IPS-NIHi7 (cell line): ENCODE measurements around the gene SKA3.
"Not testable (repeated sequence)": the region's sequence is repeated elsewhere in the genome, so short reads cannot be mapped to it uniquely, and the experiment has no call there.

Experiments
- DNase-seq: peaks from one replicate; pipeline ENCODE4 v3.0.0; 2012; ENCODE audit warnings: mixed read lengths; ENCODE audit errors: extremely low spot score

Gene SKA3

DNA sequence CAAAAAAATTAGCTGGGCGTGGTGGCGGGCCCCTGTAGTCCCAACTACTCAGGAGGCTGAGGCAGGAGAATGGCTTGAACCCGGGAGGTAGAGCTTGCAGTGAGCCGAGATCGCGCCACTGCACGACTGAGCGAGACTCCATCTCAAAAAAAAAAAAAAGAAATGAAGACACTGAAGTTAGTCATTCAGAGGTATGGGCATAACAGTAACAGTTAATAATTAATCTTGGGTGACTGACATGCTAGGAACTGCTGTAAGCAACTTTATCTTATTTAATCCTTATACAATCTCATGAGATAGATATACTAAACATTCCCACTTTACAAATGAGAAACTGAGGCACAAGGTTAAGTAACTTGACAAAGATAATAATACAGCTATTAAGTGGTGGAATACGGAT lies 4.9 kb downstream of the SKA3 start:
- DNase-seq, result no peak

GRCh38 chr13:21165606-21166005 lies 10.7 kb downstream of the SKA3 start:
- not testable (repeated sequence) for DNase-seq

- no peak for DNase-seq
Observed at GRCh38 chr13:21164631-21165030, 11.7 kb downstream of the SKA3 start.

- peak; percentile 23 for DNase-seq
Observed at GRCh38 chr13:21152251-21152899, 24.0 kb downstream of the SKA3 start.

DNA sequence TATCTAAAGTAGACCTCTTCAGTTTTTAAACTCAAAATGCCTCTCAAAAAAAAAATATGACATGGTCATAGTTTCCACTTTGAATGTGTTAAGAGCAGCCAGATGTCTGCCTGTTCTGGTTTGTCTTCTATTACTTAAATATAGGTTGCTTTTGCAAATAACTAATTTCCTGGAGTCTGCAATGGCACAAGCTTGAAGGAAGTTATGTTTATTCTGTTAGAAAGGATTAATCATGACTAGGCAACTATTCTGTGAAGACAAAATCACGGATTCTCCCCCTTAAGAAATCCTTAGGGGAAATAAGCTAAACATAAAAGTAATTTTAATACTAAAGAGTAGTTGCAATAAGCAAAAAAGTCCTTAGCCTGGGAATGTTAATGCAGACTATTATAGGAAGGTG lies 26.3 kb downstream of the SKA3 start:
- DNase-seq, result no peak

- DNase-seq, result no peak
Observed at GRCh38 chr13:21149568-21149967, 26.8 kb downstream of the SKA3 start.

DNA sequence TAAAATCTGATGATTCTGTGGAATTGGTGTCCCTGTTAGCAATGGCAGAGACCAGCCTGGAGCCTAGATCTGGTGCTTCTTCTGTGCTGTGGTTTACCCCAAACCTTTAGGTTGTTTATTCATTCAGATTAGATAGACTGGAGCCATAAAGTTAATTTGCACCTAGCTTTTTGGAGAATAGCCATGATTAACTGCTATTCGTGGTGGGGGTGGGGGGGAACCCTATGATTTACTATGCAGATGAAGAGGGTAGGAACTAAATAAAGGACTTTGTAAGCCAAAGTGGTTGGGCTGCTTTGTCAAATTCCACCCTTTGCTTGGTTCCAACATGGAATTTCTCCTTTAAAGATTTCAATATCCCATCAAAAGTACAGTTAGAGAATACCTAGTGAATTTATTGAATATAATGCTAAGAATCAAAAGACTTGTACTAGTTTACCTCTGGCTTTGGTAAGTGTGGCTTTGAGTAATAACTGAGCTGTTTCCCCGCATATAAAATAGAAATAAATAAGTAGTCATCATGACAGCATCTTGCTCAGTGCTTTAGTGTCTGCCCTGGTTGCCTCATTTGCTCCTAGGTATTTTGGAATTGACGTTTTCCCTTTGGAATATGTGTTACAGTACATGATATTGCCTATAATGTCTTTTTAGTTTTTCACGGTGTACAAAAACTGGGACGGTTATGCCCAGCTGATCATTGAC lies 27.6 kb downstream of the SKA3 start:
- DNase-seq, result no peak

GRCh38 chr13:21147827-21148226 lies 28.5 kb downstream of the SKA3 start:
- DNase-seq, result peak; percentile 23

DNA sequence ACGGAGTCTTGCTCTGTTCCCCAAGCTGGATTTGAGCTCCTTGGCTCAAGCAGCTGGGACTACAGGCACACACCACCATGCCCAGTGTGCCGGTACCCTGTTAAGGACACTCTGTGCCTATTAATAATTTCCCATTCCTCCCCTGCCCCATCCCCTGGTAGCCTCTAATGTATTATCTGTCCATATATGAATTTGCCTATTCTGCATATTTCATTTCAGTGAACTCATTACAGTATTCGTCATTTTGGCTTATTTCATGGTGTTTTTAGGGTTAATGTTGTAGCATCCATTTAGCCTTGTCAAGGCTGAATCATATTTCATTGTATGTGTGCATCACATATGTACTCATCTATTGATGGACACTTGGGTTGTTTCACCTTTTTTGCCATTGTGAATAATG lies 33.6 kb downstream of the SKA3 start:
- DNase-seq, result no peak

GRCh38 chr13:21139374-21139773 lies 37.0 kb downstream of the SKA3 start:
- DNase-seq, result no peak

DNA sequence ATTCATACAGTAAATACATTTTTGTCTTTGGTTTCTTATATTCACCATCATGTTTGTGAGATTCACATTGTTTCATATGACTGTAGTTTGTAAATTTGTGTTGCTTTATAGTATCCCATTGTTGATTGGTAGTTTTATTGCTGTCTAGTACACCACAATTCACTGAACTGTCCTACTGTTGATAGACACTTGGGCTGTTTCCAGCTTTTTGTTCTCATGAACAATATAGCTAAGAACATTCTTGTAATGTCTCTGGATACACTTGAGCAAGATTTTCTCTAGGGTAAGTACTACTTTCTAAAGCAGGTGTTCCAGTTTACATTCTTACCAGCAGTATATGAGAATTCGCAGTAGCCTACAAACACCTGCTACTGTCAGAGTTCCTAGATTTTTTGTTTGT lies 37.8 kb downstream of the SKA3 start:
- no peak for DNase-seq

- no peak for DNase-seq
Observed at GRCh38 chr13:21137696-21138095, 38.7 kb downstream of the SKA3 start.

GRCh38 chr13:21135833-21136232 lies 40.5 kb downstream of the SKA3 start:
- DNase-seq, result not testable (repeated sequence)

- DNase-seq, result no peak
Observed at GRCh38 chr13:21134475-21134874, 41.9 kb downstream of the SKA3 start.

GRCh38 chr13:21133077-21133476 lies 43.3 kb downstream of the SKA3 start:
- DNase-seq, result no peak

DNA sequence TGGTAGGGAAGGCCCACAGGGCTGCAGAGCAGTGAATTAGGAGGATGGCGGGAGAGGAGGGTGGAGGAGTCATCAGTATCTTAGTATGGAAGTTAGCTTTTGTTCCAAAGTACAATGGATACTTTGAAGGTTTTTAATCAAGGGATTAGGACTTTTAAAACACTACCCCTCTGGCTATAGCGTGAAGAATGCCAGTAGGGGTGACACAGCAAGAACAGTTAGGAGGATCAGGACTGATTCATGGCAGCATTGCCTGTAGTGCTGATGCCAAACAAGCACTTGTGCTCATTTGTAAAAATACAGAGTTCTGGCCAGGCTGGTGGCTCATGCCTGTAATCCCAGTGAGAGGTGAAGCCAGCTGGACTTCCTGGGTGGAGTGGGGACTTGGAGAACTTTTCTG lies 46.2 kb downstream of the SKA3 start:
- DNase-seq, result no peak

DNA sequence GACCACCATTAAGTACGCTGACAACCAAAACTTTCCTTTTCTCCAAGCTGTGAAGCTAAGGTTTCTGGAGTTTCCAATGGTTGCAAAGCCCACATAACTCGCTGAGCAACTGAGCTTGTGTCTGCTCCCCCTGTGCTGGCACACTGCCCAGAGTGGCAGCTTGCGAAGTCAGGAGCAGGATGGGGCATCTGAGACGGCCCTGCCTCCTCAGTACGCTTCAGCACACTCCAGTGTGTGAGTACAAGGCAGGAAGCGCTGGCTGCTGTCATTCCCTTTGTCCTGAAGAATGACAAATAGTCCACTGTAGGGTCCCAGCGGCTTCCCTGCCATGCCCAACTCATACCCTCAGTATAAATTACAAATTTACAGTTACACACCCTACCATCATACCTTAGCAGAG lies 51.5 kb downstream of the SKA3 start:
- DNase-seq, result no peak

DNA sequence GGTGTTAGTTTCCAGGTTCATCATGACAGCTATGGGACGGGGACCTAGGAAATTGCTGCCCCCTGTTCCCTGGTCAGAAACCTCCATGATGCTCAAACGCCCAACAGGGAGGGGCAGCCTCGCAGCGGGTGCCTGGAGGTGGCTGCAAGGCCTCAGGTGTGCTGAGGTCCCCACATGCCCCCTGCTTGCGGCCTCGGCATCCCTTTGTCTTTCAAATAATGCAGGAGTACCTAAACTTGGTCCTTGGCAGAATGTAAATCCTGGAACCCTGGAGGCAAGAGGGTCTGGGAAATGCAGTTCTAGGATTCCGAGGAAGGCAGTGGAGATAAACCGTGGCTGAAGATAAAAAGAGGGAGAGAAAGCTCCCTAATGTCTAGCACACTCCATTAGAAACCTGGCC lies 52.4 kb downstream of the SKA3 start:
- DNase-seq, result peak; percentile 65

DNA sequence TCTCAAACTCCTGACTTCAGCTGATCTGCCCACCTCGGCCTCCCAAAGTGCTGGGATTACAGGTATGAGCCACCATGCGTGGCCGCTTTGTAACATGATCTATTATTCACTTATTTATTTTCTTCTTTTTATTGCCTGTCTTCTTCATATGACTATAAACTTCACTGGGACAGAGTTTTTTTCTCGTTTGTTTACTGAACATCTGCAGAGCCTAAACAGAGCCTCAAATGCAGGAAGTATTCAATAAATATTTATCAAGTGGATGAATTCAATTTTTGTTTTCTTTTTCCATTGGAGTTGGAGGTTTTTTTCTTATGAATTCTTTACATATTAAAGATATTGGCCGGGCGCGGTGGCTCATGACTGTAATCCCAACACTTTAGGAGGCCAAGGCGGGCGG lies 54.7 kb downstream of the SKA3 start:
- no peak for DNase-seq

DNA sequence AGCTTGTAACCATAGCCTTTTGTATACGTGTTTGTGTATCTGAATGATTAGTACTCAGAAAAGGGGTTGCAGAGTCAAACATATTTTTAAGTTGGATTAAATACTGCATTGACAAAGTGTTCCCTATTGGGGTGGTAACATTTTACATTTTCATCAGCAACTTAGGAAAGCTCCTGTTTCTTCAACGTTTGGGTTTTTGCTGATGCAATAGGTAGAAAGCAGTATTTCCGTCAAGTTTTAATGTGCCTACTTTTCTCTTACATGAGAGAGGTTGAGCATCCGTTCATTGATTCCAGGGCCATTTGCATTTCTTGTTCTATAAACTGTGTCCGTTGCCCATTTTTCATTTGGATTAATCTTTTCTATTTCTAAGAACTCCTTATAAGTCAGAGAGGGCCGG lies 56.2 kb downstream of the SKA3 start:
- no peak for DNase-seq

- DNase-seq, result no peak
Observed at GRCh38 chr13:21119526-21119925, 56.8 kb downstream of the SKA3 start.

DNA sequence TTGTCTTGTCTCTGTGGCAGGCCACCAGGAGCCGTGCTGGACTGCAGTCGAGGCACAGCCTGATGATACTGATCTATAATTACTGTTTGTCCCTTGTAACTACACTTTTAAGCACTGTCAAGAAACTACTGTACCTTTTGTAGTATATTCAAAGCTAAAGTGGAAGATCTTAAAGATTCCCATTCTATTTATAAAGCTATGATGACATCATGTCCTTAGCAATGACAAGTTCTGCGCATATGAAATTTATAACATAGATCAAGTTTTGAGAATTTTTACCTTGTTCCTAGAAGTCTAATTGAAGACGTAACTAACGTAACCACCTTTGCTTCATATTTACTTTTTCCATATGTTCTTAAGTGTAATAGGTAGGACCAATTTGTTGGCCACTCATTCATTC lies 58.2 kb downstream of the SKA3 start:
- no peak for DNase-seq

DNA sequence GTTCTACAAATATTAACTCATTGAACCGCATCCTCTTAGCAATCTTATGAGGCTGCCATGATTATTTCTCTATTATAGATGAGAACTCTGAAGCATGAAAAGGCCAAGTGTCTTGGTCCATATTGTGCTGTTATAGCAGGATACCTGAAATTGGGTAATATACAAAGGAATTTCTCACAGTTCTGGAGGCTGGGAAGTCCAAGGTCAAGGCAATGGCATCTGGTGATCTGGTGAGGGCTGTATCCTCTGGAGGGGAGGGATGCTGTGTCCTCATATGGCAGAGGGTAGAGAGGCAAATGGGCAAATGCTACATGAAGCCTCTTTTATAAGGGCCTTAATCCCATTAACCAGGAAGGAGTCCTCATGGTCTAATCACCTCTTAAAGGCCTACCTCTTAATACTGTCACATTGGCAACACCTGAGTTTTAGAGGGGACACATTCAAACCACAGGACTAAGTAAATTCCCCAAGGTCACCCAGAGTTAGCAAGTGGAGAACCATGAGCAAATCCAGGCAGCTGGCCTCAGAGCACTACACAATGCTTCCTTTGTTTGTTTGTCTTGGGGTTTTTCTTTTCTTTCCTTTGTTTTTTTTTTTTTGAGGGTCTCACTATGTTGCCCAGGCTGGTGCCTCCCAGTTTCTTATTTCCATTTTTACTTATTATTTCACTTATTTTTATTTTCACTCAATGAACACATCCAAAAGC lies 59.1 kb downstream of the SKA3 start:
- no peak for DNase-seq
